Sigmoid colon (tissue), 4 donors: Measurements from ENCODE around the gene TTC9B.

ENCODE experiments used
- CTCF ChIP-seq, 4 experiments: fragments of 450-650 bp in 3 of 4; fragments of 200-600 bp in 1 of 4; IDR thresholded peaks; one replicate each; pipeline ENCODE4 v1.5.1; 2016 to 2019; ENCODE audit warnings: antibody characterized with exemption in 4 of 4, mild to moderate bottlenecking in 3 of 4, moderate library complexity in 2 of 4
- EP300 ChIP-seq, 4 donors: sonication (generic); formaldehyde crosslinking; IDR thresholded peaks; one replicate each; pipeline ENCODE4 v1.6.1; 2017; ENCODE audit warnings: antibody characterized with exemption in 4 of 4
- POLR2AphosphoS5 ChIP-seq, 4 donors: sonication (generic); formaldehyde crosslinking; IDR thresholded peaks; one replicate each; pipeline ENCODE4 v1.6.1; 2017; ENCODE audit warnings: antibody characterized with exemption in 4 of 4

- TF ChIP-seq EP300 (IDR thresholded peaks at IDR 0.05) (no peak), CTCF (IDR thresholded peaks at IDR 0.05) (no peak), POLR2AphosphoS5 (IDR thresholded peaks at IDR 0.05) (no peak)
Measured at GRCh38 chr19:40216777-40217026, 1.5 kb downstream of the TTC9B start.
